ENCODE results near the gene RGPD3. TPM values are rescaled to one million over a fixed set of nuclear protein-coding genes. Genes with fewer than 3 reads are reported as not detected.

Gene RGPD3
- total and polyA plus RNA-seq, 9 of the 15 experiments (the other 6 are each of a cell fraction or from before 2014, with no cell fraction given) = 0.01 to 0.03 TPM; not detected in 7

GRCh38 chr2:106342831-106343251 is 125.4 kb downstream of the RGPD3 start:
- Histone ChIP-seq H3K4me3 (no peak overlapping the region), H3K79me2 (ENCODE audit: control insufficient read depth, insufficient read depth, low read length) (no peaks in the 10 kb centered on the region), H3K27ac (ENCODE audit: extremely low read depth, low read depth, low read length) (no peak overlapping the region), H4K20me1 (replicated peaks; ENCODE audit: control insufficient read depth, insufficient read depth, low read length) (no peaks in the 10 kb centered on the region), H3K27me3 (ENCODE audit: control insufficient read depth in 2 of 2, insufficient read depth in 2 of 2, low read length in 2 of 2) (peaks cover 5 to 34% of the 10 kb centered on the region in 2 experiments; a peak in 4 of 5 replicates), H3K4me1 (replicated peaks in 1 of 2; ENCODE audit: control insufficient read depth in 2 of 2, insufficient read depth in 2 of 2, low read length in 2 of 2) (peaks cover 0 to 4% of the 10 kb centered on the region in 2 experiments; a peak in 1 of 5 replicates), H2AFZ (ENCODE audit: low read depth, low read length) (no peak overlapping the region), H3K9me1 (ENCODE audit: control insufficient read depth, insufficient read depth, low read length) (no peaks in the 10 kb centered on the region), H3K36me3 (ENCODE audit: control insufficient read depth, insufficient read depth, low read length) (no peaks in the 10 kb centered on the region), H3K9me3 (replicated peaks; ENCODE audit: control insufficient read depth, insufficient read depth, low read depth, low read length) (no peaks in the 10 kb centered on the region), H3K9ac (ENCODE audit: insufficient read depth in 1 of 2, low read depth in 2 of 2, low read length in 2 of 2) (no peak overlapping the region), H3K4me2 (ENCODE audit: insufficient read depth, low read length) (no peak overlapping the region)
- no TSS peak for BruUV-seq (replicated peaks)
- no peak for ATAC-seq
- intact Hi-C loops (cut with micrococcal nuclease) (no loop called here), in situ Hi-C loops (cut with MboI) (no loop called here)
- no peak for FAIRE-seq
- no peak for DNase-seq (ENCODE audit: extremely low read depth in 1 of 4, low spot score in 3 of 4)
- WGBS (ENCODE audit: insufficient coverage, low coverage, missing lambda C conversion rate) = 4% methylated on average over 21 of the region's 25 CpGs
- CTCF ChIA-PET (ENCODE audit: low intra/inter-chr PET ratio) = no interaction called here
- POLR2A ChIA-PET = no interaction called here
- TF ChIP-seq EP400 (IDR thresholded peaks at IDR 0.05) = no peak
- no peak for TF ChIP-seq PML (IDR thresholded peaks at IDR 0.05; ENCODE audit: low read length)
- TF ChIP-seq ATF4 (CRISPR knock-in tag; IDR thresholded peaks at IDR 0.05) = no peak
- TF ChIP-seq DDX20 (tag; IDR thresholded peaks at IDR 0.05; ENCODE audit: low read depth) = no peak
- no peak for TF ChIP-seq KLF6 (CRISPR knock-in tag; IDR thresholded peaks at IDR 0.05; ENCODE audit: borderline replicate concordance)
- no peak for TF ChIP-seq ZNF384 (IDR thresholded peaks at IDR 0.05; ENCODE audit: low read depth, low read length)
- no peak for TF ChIP-seq ZNF583 (CRISPR knock-in tag; IDR thresholded peaks at IDR 0.05)
- TF ChIP-seq HEY1 (CRISPR knock-in tag; IDR thresholded peaks at IDR 0.05; ENCODE audit: borderline replicate concordance) = no peak
- no peak for TF ChIP-seq XRCC5 (IDR thresholded peaks at IDR 0.05; ENCODE audit: low read depth, low read length)
- no peak for TF ChIP-seq GABPB1 (CRISPR knock-in tag; IDR thresholded peaks at IDR 0.05)
- TF ChIP-seq ZBTB5 (IDR thresholded peaks at IDR 0.05) = no peak
- TF ChIP-seq CUX1 (CRISPR knock-in tag; IDR thresholded peaks at IDR 0.05) = no peak
- no peak for TF ChIP-seq EZH2 (IDR thresholded peaks at IDR 0.05; ENCODE audit: borderline replicate concordance, low read depth, low read length)
